ENCODE measurements around the gene GABRG3. TPM values are rescaled to one million over a fixed set of nuclear protein-coding genes. Genes with fewer than 3 reads are reported as not detected.

GABRG3 gene
- total and polyA plus RNA-seq, 10 of the 15 experiments (the other 5 are each of a cell fraction or from before 2014, with no cell fraction given): 0.15 TPM; not detected in 9

GRCh38 chr15:27550635-27551034 lies 579.7 kb downstream of the GABRG3 start:
- BruUV-seq (replicated peaks): no TSS peak
- H3K4me2 ChIP-seq (ENCODE audit: control insufficient read depth, insufficient read depth): no peak overlapping the region
- 14% methylated on average over 6 of the region's 6 CpGs for WGBS (ENCODE audit: insufficient coverage, insufficient replicate concordance, low lambda C conversion rate, missing lambda C conversion rate)
- no peaks in the 10 kb centered on the region for H3K79me2 ChIP-seq (ENCODE audit: control insufficient read depth, insufficient read depth, low read length)
- ChIA-PET CTCF (no interaction called here), POLR2A (no interaction called here), RAD21 (ENCODE audit: unreplicated experiment) (no interaction called here), SMC1A (ENCODE audit: uncharacterized antibody, unreplicated experiment) (no interaction called here)
- intact Hi-C loops (cut with micrococcal nuclease; ENCODE audit: unreplicated experiment) (no loop called here), in situ Hi-C loops (cut with MboI) (no loop called here)
- H3K27ac ChIP-seq (ENCODE audit: control insufficient read depth, insufficient read depth): no peak overlapping the region
- ATAC-seq (no peak), FAIRE-seq (no peak), DNase-seq (ENCODE audit: low read depth, low spot score) (no peak)
- no peak overlapping the region for H3K9ac ChIP-seq (ENCODE audit: control insufficient read depth, insufficient read depth, low read length)
- H2AFZ ChIP-seq (ENCODE audit: control insufficient read depth, low read depth, low read length): no peak overlapping the region
- H3K9me3 ChIP-seq (replicated peaks; ENCODE audit: control insufficient read depth, insufficient read depth, low read length): no peaks in the 10 kb centered on the region; the same call in 2 of the 3 replicates
- no peak overlapping the region for H3K4me3 ChIP-seq
- no peaks in the 10 kb centered on the region for H4K20me1 ChIP-seq (ENCODE audit: control insufficient read depth, insufficient read depth)
- H3K27me3 ChIP-seq (replicated peaks in 1 of 2; ENCODE audit: control insufficient read depth in 2 of 2, insufficient read depth in 2 of 2, low read length in 1 of 2): no peaks in the 10 kb centered on the region
- H3K36me3 ChIP-seq (ENCODE audit: control insufficient read depth in 2 of 2, insufficient read depth in 2 of 2, low read length in 1 of 2): no peaks in the 10 kb centered on the region
- H3K4me1 ChIP-seq (ENCODE audit: control insufficient read depth, insufficient read depth, low read length): no peaks in the 10 kb centered on the region
- TF ChIP-seq MEF2A (IDR thresholded peaks at IDR 0.05; ENCODE audit: insufficient read depth, low read depth, low read length) (no peak), IKZF1 (conservative IDR thresholded peaks at IDR 0.05) (no peak), ZZZ3 (IDR thresholded peaks at IDR 0.05; ENCODE audit: control insufficient read depth, insufficient read length, low read depth) (no peak), SPI1 (IDR thresholded peaks at IDR 0.05; ENCODE audit: borderline replicate concordance, insufficient read depth, low read depth, low read length) (no peak), CBFB (IDR thresholded peaks at IDR 0.05; ENCODE audit: low read depth) (no peak), ZNF207 (IDR thresholded peaks at IDR 0.05; ENCODE audit: borderline replicate concordance) (no peak), YY1 (IDR thresholded peaks at IDR 0.05; ENCODE audit: low read depth, low read length) (no peak), ZBED1 (IDR thresholded peaks at IDR 0.05; ENCODE audit: borderline replicate concordance) (no peak), USF1 (IDR thresholded peaks at IDR 0.05; ENCODE audit: borderline replicate concordance, extremely low read length, insufficient read depth, low read depth, low read length) (no peak), PBX3 (IDR thresholded peaks at IDR 0.05; ENCODE audit: insufficient replicate concordance, low read depth, low read length) (no peak), PKNOX1 (IDR thresholded peaks at IDR 0.05) (no peak), SUZ12 (IDR thresholded peaks at IDR 0.05; ENCODE audit: unreplicated experiment) (no peak), FOS (IDR thresholded peaks at IDR 0.05; ENCODE audit: borderline replicate concordance, extremely low read depth, insufficient read length) (no peak), EGR1 (IDR thresholded peaks at IDR 0.05; ENCODE audit: borderline replicate concordance in 1 of 2, low read depth in 2 of 2, low read length in 2 of 2) (no peak), NR2C2 (IDR thresholded peaks at IDR 0.05; ENCODE audit: borderline replicate concordance, control insufficient read depth, insufficient read length, low read depth) (no peak), BRCA1 (IDR thresholded peaks at IDR 0.05; ENCODE audit: low read depth, low read length) (no peak), JUND (IDR thresholded peaks at IDR 0.05; ENCODE audit: low read depth, low read length) (no peak), CHD1 (IDR thresholded peaks at IDR 0.05; ENCODE audit: low read depth, low read length) (no peak)
